DMS 273 (cell line): ENCODE data around the gene ACVR1B.
"Not testable (repeated sequence)": the region's sequence is repeated elsewhere in the genome, so short reads cannot be mapped to it uniquely, and the experiment has no call there.

ENCODE experiments used
- DNase-seq: peaks from one replicate; lab custom pipeline; 2025; ENCODE audit not compliant: unreplicated experiment; lab: John Stamatoyannopoulos, UW

ACVR1B gene

GRCh38 chr12:51969643-51970042, 18.1 kb downstream of the ACVR1B start:
- DNase-seq, result no peak

- peak; percentile 50 for DNase-seq
Observed at GRCh38 chr12:51970904-51971646, 19.6 kb downstream of the ACVR1B start.

- DNase-seq, result no peak
Observed at GRCh38 chr12:51971679-51972421, 20.4 kb downstream of the ACVR1B start.

GRCh38 chr12:51972422-51972812, 20.9 kb downstream of the ACVR1B start:
- DNase-seq, result no peak

- DNase-seq, result no peak
Observed at GRCh38 chr12:51972849-51973273, 21.4 kb downstream of the ACVR1B start.

- DNase-seq, result no peak
Observed at GRCh38 chr12:51973560-51973959, 22.1 kb downstream of the ACVR1B start.

GRCh38 chr12:51974646-51975045, 23.1 kb downstream of the ACVR1B start:
- DNase-seq, result no peak

GRCh38 chr12:51975196-51975595, 23.7 kb downstream of the ACVR1B start:
- DNase-seq, result peak; percentile 12

- DNase-seq, result no peak
Observed at GRCh38 chr12:51976376-51977160, 25.1 kb downstream of the ACVR1B start.

- DNase-seq, result no peak
Observed at GRCh38 chr12:51977320-51977753, 25.8 kb downstream of the ACVR1B start.

- DNase-seq, result not testable (repeated sequence)
Observed at GRCh38 chr12:51979306-51979705, 27.8 kb downstream of the ACVR1B start.

GRCh38 chr12:51980051-51980808, 28.7 kb downstream of the ACVR1B start:
- peak; percentile 74 for DNase-seq

GRCh38 chr12:51980809-51981127, 29.3 kb downstream of the ACVR1B start:
- DNase-seq, result no peak

- no peak for DNase-seq
Observed at GRCh38 chr12:51984657-51985056, 33.2 kb downstream of the ACVR1B start.

GRCh38 chr12:51985154-51985835, 33.8 kb downstream of the ACVR1B start:
- DNase-seq, result no peak

- no peak for DNase-seq
Observed at GRCh38 chr12:51986834-51987233, 35.3 kb downstream of the ACVR1B start.

GRCh38 chr12:51992246-51992645, 40.7 kb downstream of the ACVR1B start:
- no peak for DNase-seq

GRCh38 chr12:51994539-51994820, 43.0 kb downstream of the ACVR1B start:
- no peak for DNase-seq

- no peak for DNase-seq
Observed at GRCh38 chr12:51994959-51995358, 43.5 kb downstream of the ACVR1B start.

- no peak for DNase-seq
Observed at GRCh38 chr12:51997136-51997535, 45.6 kb downstream of the ACVR1B start.
